Fibroblast of skin of left biceps (primary cell): ENCODE measurements around the gene GSE1.

Experiments
- DNase-seq, 2 experiments: peaks; one replicate each; pipeline ENCODE4 v3.0.0-alpha.2; 2013; ENCODE audit warnings: low read depth in 2 of 2

Gene GSE1

DNA sequence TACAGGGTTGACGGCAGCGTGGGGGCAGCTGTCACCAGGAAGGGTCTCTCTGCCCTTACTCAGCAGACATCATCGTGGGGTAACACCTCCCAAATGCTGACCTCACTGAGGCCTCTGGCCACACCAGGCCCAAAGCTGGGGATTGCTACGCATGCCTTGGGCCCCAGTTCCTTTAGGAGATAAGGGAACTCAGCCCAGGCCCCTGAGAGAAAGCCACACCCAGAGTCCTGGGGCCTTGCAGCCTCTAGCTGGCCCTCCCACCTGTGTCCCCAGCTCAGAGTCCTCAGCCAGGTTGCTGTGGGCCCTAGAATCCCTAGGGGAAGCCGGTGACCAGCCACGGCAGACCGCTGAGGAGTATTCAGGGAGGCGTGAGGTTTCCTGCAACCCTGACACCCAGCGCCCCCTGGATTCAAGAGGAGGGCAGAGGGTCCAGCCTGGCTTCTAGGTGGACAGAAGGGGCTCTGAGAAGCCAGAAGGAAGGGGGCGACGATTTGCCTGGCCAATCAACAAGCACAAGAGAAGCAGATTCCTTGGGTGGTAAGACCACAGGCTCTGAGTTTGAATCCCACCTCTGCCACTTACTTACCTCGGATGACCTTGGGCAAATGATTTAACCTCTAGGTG lies 85.9 kb downstream of the GSE1 start:
- DNase-seq = no peak

DNA sequence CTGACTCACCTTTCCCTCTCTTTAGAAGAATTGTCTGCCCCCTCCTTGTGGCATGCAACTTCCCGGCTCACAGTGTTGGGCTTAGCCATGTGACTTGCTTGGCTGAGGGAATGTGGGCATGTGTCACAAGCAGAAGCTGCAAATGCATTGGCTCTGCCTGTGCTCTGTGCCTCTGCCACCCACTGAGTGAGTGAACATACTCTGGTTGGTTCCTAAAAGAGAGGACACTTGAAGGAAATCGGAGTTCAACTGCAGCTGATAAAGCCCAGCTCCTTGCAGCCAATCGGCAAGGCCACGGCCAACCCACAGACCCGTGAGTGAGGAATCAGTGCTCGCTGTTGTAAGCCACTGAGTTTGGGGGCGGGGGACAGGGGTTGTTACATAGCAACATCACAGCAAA lies 86.5 kb downstream of the GSE1 start:
- DNase-seq = no peak

DNA sequence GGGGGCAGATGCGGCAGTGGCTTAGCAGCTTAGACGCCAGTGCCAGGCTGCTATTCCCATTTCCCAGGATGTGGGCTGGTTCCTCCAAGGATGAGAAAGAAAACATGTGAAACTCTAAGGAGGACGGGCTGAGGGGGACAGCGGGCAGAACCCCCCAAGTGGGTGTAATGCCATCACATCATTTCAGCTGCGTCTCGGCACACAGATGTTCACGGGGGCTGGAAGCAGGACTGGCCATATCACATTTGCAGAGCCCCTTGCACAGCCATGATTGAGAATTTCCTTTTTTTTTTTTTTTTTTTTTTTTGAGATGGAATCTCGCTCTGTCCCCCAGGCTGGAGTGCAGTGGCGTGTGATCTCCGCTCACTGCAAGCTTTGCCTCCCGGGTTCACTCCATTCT lies 90.9 kb downstream of the GSE1 start:
- no peak for DNase-seq

DNA sequence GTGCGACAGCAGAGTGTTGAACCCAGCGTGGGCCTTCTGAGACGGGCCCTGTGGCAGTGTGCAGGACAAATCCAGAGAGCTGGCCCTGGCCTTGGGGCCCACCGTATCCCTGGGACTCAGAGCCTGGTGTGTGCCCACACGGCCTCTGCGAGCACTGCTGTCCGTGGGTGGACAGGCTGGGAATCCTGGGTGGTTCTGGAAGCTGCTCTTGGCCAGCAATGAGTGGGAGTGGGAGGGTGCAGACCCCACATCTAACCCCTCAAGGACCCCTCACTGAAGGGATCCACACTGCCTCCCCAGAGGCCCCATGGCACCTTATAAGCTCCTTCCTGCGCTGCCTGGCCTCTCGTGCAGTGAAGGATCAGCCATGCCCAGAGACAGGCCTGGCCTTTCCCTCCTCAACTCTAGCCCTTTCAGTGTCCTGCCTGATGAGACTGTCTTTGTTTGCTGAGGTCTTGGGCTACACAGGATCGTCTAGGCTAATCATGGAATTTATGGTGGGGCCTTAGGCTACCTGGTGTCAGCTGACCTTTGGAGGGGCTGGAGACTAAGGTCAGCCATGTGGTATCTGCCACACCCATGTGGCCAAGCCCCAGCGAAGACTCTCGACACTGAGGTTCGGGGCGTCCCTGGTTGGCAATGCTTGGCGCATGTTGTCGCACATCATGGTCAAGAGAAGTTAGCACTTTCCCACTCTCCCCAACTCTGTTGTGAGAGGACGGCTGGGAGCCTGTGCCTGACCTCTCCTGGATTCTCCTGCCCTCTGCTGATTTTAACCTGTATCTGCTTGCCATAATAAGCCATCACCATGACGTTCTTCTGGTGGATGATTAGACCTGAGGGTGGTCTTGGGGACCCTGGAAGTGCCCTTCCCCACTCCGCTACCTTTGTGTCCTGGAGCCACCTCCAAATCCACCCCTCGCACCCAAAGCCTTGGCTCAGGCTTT lies 92.1 kb downstream of the GSE1 start:
- no peak for DNase-seq

DNA sequence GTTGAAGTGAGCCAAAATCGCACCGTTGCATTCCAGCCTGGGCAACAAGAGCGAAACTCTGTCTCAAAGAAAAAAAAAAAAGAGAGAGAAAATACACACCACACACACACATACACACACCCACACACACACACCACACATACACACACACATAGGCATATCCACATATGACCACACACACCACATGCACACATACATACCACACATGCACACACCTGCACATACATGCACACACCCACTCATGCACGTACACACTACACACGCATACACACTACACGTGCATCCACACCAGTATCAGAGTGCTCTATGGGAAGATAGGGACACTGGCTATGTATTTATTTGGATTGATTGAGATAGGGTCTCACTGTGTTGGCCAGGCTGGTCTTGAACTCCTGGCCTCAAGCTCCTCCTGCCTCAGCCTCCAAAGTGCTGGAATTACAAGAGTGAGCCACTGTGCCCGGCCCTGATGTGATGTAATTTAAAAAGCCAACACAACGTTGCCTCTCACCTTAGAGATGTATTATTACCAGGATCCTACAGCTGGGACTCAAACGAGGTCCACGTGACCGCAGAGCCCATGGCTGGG lies 93.4 kb downstream of the GSE1 start:
- DNase-seq = no peak

DNA sequence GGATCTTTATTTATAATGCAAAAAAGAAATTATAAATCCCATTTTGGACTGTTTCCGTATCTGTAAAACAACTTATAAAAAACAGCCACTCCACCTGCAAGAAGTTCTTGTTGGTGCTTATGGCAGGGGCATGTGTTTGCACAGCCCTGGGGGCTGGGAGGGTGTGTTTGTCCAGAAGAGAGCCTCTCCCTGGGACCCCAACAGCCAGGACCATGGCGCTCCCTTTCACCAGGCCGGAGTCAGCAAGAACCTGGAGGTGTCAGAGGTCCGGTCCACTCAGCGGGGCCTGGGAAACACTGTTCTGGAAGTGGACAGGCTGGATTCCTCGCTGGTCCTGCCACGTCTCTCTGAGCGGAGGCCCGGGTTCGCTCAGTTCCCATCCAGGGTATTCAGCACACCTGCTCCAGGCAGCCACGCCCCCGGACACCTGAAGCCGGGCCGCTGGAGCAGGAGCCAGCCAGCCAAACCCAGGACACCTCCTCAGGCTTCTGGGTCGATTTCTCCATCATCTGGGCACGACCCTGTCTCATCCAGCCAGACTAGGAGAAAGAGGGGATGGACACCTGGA lies 94.5 kb downstream of the GSE1 start:
- no peak for DNase-seq

DNA sequence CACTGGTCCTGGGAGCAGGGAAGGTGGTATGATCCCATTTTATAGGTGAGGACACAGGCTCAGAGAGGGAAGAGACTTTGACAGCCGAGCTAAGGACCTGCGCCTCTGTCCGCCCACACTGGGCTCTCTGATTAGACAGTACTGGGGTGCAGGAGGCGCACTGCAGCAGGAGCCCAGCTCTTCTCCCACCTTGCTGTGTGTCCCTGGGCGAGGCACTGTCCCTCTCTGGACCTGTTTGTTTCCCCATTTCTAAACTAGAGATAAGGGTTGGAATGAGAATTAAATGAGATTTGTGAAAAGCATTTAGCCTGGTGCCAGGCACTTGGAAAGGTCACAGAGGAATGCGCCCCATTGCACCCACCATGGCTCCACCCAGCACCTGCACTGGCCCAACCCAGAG lies 95.2 kb downstream of the GSE1 start:
- DNase-seq = no peak

DNA sequence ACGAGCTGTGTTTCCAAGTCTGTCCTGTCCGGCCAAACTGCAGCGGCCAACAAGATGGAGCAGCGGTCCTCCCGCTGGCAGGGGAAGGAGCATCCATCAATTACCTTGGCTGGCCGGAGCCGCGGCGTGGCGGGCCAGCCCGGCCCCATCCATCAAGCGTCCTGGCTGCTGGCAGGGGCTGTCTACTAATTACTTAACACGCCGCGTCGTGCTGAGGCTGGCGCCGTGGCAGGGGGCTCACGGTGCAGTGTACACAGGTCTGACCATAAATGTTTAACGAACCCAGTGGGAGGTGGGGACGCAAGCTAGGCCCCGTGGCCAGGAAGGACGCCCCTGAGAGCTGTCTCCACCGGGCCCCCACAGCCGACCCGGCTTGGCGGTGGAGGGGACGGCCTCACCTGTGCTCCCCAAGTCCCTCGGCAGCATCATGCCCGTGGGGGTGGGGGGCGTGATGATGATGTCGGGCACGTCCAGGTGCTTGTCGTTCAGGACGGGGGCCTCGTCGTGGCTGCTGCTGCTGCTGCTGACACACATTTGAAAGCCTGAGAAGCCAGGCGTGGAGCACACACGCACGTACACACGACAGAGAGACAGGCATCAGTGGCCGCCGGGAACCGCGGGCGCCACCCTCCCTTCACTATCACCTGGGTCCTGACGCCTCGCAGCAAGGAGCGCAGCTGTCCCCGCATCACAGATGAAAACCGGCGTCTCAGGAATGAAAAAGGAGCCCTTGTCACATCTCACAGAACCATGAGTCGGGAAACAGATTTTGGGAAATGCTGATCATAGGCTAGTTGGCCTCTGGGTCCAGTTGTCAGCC lies 96.9 kb downstream of the GSE1 start:
- DNase-seq = no peak

DNA sequence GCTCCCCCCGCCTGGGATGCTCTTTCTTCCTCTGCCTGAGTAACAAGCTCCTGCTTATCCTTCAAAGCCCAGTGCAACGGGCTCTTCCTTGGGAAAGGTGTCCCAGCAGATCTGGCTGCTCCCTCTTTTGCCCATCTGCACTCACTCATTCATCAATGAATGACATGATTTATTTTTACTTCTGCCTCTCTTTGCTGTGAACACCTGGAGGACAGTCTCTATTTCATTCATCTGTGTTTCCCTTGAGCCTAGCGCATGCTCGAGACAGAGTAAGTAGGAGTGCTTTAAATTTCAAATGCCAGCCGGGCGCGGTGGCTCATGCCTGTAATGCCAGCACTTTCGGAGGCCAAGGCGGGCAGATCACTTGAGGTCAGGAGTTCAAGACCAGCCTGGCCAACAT lies 97.6 kb downstream of the GSE1 start:
- no peak for DNase-seq

DNA sequence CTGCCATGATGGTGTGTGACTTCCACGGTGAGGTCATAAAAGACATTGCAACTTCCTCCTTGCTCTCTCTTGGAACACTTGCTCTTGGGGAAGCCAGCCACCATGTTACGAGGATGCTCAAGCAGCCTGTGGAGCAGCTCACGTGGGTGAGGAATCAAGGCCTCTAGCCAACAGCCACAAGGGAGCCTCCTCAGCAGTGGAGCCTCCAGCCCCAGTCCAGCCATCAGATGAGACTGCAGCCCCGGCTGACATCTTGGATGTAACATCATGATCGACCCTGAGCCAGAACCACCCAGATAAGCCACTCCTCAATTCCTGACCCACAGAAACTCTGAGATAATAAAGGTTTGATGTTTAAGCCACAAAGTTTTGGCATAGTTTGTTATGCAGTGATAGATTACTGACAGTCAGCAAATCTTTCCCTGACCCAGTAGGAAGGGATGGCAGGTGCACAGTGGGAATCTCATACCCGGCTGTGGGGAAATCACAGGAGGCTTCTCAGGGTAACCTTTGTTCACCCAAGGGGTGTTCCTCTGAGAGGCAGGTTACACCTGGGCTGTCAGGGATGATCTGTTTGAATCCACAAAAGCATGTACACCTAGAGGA lies 99.0 kb downstream of the GSE1 start:
- no peak for DNase-seq

DNA sequence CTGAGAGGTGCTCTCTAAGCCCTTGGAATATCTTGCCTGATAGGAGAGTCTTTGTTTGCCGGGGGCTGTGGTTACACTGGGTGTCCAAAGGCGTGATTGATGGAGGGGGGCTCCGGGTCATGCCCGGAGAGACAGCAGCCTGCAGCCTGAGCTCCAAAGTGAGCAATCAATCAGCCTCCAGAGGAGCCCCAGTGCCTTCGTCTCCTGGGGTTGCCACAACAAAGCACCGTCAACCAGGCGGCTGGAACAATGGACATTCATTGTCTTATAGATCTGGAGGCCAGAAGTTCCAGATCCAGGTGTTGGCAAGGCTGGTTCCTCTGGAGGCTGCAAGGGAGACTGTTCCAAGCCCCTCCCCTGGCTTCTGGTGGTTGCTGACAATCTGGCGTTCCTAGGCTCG lies 99.7 kb downstream of the GSE1 start:
- DNase-seq = no peak

DNA sequence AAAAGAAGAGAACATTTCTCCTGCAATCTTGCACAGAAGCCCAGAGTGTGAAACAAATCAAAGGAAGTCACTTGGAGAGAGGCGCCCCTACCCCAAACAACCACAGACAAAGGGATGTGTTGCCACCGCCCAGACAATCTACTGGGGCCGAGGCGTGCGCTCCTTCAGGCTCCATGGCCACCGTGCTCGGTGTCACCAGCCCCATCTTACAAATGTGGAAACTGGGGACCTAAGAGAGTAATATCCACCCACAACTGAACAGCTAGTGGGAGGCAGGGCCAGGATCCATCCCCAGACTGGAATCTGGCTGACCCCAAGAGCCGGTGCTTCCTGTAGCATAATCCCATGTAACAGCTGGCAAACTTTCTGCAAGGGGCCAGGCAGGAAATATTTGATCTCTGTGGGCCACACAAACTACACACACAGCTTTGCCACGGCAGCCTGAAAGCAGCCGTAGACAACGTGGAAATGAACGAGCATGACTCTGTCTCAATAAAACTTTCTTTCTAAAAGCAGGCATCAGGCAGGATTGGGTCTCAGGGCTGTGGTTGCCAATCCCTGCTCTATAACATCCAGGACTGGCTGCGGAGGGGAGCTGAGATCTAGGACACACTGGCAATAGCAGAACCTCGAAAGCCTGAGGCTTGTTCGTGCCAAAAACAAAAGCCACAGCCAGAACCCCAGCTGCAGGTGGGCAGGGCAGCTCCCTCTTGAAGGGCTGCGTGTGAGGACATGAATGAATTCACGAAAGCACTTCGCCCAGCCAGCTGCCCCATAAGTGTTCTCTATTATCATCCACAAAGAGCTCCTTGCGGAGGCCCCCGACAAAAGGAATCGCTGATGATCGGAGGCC lies 102.3 kb downstream of the GSE1 start:
- DNase-seq = no peak

DNA sequence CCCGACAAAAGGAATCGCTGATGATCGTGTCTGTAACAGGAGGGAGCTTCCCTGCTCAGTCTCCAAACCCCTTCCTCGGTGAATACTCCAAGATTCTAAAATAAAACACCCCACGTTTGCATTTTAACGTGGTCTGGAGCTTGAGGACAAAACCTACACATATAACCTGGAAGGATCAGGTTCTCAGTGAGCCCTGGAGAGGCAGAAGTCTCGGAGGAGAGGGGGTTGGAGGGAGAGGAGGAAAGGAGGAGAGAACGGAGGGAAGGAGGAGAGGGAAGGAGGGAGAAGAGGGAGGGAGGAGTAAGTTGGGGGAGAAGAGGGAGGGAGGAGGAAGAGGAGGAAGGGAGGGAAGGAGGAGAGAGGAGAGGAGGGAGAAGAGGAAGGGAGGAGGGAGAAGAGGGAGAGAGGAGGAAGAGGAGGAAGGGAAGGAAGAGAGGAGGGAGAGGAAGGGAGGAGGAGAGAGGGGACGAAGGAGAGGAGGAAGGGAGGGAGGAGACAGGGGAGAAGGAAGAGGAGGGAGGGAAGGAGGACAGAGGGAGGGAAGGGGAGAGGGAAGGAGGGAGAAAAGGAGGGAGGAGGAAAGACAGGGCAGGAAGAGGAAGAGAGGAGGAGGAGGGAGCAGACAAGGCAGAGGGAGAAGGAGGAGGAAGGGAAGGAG lies 103.0 kb downstream of the GSE1 start:
- DNase-seq = no peak

DNA sequence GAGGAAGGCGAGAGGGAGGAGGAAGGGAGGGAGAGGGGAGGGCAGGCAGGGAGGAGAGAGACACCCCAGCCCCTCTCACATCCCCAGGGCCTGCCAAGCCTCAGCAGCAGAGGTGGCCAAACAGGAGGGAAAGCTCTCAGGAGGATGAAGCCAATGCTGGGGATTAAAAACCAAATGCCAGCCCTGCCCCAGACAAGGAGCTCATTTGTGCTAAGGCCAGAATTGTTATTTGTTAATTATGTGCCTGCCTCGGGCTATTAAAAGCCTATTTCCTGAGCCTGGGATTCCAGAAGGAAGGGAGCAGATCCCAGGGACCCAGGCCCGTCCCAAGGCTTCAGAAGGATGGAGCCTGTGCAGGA lies 103.5 kb downstream of the GSE1 start:
- no peak for DNase-seq

DNA sequence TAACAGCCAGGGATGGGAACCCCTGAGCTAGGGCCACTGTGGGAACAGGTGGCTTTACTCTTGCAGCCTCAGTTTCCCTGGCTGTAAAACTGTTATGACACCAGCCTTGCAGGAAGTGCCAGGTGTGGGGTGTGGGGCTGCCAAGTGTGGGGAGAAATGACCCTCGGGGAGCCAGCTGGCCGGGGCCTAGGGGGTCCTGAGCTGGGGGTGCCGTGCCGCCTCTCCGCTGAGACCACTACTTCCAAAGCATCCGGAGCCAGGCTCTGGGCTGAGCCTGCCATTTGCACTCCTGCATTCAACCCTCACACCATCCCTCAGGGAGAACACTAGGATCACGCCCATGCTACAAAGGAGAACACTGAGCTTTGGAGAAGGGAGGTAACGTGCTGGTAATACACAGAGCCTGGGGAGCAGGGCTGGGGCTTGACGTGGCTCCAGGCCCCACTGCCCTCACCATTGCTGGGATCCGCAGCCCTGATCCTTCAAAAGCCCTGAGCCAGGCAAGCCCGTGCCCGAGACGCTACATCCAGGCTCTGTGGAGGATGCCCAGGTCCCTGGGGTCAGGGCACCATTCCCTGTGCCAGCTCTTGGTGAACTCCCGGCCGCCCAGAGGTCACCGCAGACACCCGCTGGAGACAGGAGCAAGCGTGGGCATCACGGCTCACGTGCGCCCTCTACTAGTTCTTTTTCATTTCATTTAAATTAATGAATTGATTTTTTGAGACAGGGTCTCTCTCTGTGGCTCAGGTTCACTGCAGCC lies 104.5 kb downstream of the GSE1 start:
- DNase-seq = no peak

DNA sequence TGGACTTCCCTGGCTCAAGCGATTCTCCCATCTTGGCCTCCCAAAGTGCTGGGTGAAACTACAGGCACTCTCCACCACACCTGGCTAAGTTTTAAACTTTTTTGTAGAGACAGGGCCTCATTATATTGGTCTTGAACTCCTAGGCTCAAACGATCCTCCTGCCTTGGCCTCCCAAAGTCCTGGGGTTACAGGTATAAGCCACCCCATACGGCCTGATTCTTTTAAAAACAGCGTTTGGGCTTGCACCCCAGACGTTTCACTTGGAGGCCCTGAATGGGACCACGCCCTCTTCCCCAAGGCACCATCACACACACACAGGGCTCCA lies 105.0 kb downstream of the GSE1 start:
- DNase-seq = no peak

DNA sequence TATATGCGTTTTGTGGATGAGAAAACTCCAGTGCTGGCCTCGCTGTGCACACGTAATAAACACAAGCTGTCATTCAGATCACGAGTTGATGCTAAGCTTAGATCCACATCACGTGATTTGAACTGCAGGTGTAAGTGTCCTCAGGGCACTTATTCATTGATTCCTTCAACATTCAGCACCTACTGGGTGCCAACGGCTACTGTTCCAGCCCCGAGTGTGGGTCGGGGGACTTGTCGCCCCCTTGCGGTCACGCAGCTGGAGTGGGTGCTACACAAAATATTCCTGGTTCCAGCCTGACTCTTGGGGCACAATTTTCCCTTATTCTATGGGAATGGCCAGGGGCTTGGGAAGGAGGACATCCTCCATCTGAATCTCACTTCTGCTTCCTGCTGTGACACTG lies 105.6 kb downstream of the GSE1 start:
- no peak for DNase-seq

DNA sequence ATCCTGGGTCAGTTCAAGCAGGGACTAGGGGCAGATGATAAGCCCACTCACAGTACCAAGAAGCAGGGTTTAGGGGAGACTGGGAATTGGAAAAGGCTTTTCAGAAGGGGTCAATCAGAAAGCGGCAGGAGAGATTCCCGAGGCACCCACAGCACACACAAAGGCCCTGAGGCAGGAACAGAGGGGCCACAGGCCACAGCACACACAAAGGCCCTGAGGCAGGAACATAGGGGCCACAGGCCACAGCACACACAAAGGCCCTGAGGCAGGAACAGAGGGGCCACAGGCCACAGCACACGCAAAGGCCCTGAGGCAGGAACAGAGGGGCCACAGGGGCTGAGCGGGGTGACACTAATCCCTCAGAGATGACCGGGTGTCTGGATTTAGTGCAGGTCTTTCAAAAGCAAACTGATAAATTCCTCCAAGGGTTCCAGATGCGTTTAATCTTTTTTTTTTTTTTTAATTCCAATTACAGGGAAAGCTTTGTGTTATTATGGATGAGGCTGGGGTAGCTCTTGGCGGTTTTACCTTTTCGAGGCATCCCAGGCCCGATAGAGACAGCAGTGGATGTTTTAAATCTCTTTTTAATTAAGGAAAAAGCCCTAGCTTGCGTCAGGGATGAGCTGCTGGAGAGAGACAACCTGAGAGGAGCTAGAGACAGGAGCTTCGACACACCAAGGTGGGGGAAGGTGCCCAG lies 106.6 kb downstream of the GSE1 start:
- no peak for DNase-seq

DNA sequence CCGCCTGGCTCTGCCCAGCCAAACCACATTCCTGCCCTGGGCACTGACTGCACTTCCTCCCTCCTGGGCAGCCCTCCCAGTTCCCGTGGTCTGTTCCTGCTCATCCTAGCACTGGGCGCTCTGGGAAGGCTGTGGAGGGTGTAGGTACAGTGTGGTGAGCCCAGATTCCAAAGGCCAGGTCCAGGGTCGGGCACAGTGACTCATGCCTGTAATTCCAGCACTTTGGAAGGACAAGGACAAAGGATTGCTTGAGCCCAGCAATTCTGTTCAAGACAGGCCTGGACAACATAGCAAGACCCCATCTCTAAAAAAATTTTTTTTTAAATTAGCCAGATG lies 107.1 kb downstream of the GSE1 start:
- DNase-seq = no peak
